Measurements from ENCODE around the gene GH1. TPM values are rescaled to one million over a fixed set of nuclear protein-coding genes. Genes with fewer than 3 reads are reported as not detected.

GH1 gene
- total RNA-seq, 1 donor from 2014 or later: not detected

Other genes with a start within 250 kb of the GH1 start
- 3.6 TPM for gene LIMD2, start 218.7 kb downstream of the GH1 start, total RNA-seq (ENCODE audit: insufficient read depth, low replicate concordance)
- gene STRADA, start 177.0 kb downstream of the GH1 start, total RNA-seq (ENCODE audit: insufficient read depth, low replicate concordance): 10.6 TPM
- gene CCDC47, start 145.2 kb downstream of the GH1 start, total RNA-seq (ENCODE audit: insufficient read depth, low replicate concordance): 58.5 TPM
- 79.2 TPM for gene DDX42, start 144.7 kb downstream of the GH1 start, total RNA-seq (ENCODE audit: insufficient read depth, low replicate concordance)
- 42.1 TPM for gene PSMC5, start 91.4 kb downstream of the GH1 start, total RNA-seq (ENCODE audit: insufficient read depth, low replicate concordance)
- gene FTSJ3, start 91.2 kb downstream of the GH1 start, total RNA-seq (ENCODE audit: insufficient read depth, low replicate concordance): 45.5 TPM
- gene SMARCD2, start 76.2 kb downstream of the GH1 start, total RNA-seq (ENCODE audit: insufficient read depth, low replicate concordance): 103 TPM
- 4.3 TPM for gene CSH2, start 45.2 kb downstream of the GH1 start, total RNA-seq (ENCODE audit: insufficient read depth, low replicate concordance)
- 4.1 TPM for gene GH2, start 36.9 kb downstream of the GH1 start, total RNA-seq (ENCODE audit: insufficient read depth, low replicate concordance)
- gene CSH1, start 22.3 kb downstream of the GH1 start, total RNA-seq (ENCODE audit: insufficient read depth, low replicate concordance): 0.72 TPM
- 5.5 TPM for gene CSHL1, start 7.6 kb downstream of the GH1 start, total RNA-seq (ENCODE audit: insufficient read depth, low replicate concordance)
- gene CD79B, start 13.5 kb upstream of the GH1 start, total RNA-seq (ENCODE audit: insufficient read depth, low replicate concordance): not detected
- under 0.01 TPM for gene SCN4A, start 54.1 kb upstream of the GH1 start, total RNA-seq (ENCODE audit: insufficient read depth, low replicate concordance)
- gene PRR29, start 79.5 kb upstream of the GH1 start, total RNA-seq (ENCODE audit: insufficient read depth, low replicate concordance): not detected
- 7.2 TPM for gene ICAM2, start 101.8 kb upstream of the GH1 start, total RNA-seq (ENCODE audit: insufficient read depth, low replicate concordance)
- 17.8 TPM for gene ERN1, start 211.3 kb upstream of the GH1 start, total RNA-seq (ENCODE audit: insufficient read depth, low replicate concordance)